Fibroblast of skin of right quadriceps (primary cell): ENCODE results near the gene STARD8.
"Not testable (repeated sequence)": the region's sequence is repeated elsewhere in the genome, so short reads cannot be mapped to it uniquely, and the experiment has no call there.

Experiments
- DNase-seq: peaks from one replicate; pipeline ENCODE4 v3.0.0-alpha.2; 2013

STARD8 gene

DNA sequence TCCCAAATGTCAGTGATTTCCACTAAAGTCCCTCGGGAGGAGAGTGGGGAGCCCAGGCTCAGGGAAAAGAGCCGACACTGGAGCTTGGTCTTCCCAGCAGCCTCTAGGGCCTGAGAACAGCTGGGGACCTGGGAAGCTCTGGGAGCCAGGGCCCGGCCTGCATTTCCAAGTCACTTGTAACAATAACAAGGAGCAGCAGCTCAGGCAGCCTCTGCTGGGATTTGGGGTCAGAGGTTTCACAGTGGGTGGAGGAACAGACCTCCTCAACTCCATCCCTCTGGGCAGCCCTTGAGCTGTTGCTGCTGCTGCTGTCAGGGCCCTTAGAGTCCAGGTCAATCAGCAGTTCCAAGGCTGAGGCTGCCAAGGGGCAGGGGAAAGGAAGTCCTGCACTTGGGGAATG, 11.1 kb downstream of the STARD8 start:
- no peak for DNase-seq

DNA sequence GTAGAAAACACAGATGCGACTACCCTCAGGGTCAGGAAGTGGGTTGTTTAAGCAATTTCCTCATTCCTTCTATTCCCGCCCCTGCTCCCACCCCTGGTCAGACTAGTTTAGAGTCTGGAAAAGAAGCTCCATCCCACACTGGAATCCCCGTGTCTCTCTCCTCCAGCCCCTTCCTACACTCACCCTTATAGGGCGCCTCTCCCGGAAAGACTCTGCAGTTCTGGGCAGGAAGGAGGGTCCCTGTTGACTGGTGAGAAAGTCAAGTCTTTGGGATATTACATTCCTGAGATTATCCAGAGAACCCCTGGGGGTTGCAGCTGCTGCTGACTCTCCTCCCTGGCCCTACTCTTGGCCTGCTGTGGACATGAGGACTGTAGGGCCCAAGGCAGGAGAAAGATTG, 11.9 kb downstream of the STARD8 start:
- peak; percentile 37 for DNase-seq

DNA sequence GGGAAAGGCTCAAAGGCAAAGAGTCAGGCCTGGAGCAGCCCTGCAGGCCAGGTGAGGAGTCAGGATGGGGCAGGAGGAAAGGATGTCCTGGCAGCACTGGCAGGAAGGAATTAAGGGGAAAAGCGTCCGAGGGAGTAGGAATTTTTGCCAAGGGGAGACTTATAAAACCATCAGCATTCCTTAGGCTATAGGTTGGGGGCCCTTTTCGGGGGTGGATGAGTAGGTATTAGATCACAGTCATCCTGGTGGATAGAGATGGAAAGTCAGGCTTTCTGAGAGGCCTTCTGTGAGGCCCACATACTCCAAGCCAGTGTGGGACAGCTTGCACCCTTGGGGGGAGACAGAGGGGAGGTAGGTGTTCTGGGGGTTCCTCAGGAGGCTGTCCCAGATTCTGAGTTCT, 12.3 kb downstream of the STARD8 start:
- DNase-seq: peak; percentile 39

DNA sequence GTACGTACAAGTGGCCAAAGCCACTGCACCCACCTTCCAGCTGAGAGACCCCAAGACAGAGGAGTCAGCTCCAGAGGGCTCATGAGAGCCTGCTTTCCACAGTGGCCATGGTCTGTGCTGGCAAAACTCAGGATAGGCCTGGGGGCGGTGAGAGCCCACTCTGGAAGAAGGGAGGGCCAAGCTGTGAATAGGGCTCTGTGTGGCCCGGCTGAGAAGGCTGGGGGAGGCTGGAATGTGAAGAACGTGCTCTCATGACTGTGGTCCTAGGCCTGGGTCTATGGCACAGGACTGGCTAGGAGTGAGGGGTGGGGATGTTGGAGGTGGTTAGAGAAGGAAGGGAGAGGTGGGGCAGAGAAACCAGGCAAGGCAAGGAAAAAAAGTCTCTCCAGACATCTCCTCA, 13.3 kb downstream of the STARD8 start:
- no peak for DNase-seq

DNA sequence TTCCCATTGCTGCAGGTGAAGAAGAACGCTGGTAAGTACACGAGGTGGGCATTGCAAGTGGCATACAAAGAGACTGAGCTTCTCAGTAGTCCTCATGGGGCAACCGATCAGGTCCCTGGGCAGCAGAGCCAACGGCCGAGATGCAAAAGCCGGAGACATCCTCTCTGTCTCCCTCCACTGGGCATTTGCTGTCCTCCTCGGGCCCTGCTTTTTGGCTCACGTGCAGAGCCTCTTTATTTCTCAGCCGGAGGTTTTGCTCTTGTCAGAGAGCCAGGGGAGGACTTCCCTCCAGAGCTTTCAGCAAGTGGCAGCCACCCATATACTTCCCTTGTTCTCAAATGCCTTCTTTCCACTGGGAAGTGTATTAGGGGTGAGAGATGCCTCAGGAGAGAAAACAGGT, 18.0 kb downstream of the STARD8 start:
- DNase-seq: no peak

DNA sequence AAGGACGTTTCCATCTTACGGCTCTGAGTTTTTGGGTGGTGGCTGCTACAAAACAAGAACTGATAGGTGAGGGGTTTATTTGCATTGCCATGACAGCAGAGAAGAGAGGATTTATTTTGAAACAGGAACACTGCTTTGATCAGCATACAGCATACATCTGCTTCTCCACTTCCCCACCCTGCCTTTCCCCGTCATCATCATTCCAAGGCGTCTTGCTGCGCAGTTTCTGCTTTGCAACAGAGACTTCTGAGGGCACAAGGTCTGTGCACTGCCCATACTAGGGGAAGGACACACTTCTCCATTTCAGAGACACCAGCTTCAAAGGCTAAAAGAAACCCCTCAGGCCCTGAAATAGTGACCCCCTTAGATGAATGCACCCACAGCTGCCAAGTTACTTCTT, 19.1 kb downstream of the STARD8 start:
- no peak for DNase-seq

DNA sequence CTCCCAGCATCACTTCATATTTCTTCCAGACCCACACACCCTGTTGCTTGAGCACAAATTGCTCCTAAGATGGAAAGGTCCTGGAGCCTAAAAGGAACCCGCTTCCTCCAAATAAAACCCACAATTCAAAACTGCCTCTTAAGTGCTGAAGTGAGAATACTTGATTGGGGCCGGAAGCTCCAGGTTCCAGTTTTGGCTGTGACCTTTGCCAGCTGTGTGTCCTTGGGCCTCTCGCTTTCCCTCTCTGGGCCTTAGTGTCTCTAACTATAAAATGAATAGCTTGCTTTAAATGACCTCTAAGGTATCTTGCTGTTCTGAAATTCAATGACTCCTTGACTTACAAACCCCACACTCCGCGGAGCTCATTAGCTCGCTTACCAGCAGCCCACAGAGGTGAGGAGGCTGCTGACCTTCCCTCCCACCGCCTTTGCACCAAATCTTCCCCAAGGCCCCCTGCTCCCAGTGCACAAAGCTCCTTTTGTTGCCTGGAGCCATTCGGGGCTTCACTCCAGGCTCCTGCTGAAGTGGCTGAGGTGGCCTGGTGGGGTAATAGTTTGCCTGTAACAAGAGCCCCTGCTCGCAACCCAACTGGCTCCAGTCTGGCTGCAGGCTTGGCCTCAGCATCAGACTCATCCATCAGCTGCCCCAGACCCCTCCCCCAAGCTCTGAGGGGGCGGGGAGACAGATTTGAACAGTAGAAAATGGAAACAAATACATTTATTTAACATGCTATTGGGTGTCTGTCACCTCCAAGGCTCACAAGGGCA, 21.8 kb downstream of the STARD8 start:
- DNase-seq: peak; percentile 70

DNA sequence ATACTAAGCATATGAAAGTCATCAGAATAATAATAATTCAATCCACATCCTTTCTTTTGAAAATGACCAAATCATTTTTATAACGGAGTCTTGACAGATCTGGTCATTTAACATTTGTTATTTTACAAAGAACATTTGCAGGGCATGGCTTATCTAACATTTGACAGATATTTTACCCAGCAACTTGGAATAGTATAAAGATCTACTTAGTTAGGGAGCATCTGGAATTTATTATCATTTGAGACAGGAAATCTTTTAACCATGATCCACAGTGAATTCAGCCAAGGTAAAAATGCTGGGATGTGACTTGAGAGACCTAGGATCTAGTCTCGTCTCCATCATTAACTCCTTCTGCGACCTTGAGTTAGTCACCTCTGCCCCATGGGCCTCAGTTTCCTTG, 22.4 kb downstream of the STARD8 start:
- DNase-seq: peak; percentile 60

DNA sequence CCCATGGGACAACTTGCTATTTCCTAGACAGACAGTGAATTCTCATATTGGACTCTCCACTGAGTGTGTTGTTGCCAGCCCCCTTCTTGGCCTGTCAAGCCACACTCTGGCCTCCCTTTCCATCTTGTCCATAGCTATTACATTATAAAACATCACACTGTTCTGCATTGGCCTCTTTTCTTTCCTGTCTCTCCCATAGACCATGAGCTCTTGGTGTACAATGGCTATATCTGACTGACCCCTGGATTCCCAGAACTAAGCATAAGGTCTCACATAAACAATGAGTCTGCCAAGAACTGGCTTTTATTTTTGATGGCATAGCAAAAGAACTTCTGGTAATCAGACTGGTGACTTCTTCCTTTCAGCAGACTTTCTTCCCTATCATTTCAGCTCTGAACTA, 23.8 kb downstream of the STARD8 start:
- DNase-seq: no peak

DNA sequence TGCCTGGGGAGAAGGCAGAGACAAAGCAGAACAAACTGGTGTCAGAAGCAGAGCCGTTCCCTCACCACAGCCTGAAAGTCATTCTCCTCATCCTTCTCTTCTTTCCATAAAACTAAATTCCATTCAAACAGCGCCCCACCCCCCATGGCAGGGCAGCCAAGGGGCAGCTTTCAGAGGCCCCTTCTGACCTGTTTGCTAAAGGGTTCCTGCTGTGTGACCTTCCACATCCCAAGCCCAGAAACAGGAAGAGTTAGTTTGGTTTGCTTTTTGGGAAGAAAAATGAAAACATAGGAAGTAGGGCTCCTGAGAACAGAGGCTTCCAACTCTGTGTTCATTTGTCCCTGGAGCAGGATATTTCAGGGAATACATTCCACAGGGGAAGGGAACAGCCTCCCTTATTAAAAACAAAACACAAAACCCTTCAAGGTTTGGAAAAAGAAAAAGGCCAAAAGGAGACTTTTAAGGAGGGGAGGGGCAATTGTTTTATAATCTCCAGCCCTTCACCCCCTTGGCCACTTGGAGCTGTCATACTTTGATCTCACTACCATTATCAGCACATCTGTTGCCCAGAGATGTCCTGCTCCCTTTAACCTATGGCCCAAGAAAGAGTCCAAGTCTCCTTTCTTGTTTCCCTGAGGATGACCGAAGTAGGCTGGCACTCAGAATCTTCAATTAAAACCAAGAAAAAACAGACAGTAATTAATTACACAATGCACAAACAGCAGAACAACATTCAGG, 25.3 kb downstream of the STARD8 start:
- DNase-seq: no peak

DNA sequence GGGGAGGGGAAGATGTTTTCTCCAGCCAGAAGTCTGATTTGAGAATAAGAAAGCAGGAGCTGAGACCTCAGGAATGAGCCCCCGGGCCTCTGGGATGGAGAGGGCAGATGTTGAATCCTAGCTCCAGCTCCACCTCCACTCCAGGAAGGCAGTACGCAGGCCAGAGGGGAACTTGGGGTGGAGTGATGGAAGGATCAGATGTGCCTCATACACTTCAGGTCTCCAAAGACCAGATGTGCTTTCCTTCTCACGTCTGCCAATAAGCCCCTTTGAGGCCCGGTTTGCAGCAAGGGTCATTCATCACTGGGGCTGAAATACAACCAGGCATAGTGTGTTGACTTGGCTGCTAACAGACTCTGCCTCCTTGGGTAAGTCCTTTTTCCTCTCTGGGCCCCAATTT, 28.1 kb downstream of the STARD8 start:
- no peak for DNase-seq

DNA sequence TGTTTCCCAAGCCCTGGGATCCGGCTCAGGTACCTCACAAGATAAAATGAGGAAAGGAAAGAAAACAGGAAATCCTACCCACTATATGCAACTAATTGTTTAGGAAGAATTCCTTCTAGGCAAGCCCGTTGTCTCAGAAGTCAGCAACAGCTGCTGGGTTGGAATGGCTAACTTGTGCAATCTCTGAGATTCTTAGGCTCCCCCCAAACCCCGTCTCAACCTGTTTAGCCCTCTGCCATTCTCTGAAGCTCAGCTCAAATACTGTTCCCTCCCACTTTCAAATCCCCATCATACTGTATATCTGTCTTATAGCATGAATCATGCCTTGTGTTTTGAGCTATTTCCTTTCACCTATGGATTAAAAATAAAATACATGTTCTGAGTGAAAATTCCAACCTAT, 28.9 kb downstream of the STARD8 start:
- peak; percentile 28 for DNase-seq

DNA sequence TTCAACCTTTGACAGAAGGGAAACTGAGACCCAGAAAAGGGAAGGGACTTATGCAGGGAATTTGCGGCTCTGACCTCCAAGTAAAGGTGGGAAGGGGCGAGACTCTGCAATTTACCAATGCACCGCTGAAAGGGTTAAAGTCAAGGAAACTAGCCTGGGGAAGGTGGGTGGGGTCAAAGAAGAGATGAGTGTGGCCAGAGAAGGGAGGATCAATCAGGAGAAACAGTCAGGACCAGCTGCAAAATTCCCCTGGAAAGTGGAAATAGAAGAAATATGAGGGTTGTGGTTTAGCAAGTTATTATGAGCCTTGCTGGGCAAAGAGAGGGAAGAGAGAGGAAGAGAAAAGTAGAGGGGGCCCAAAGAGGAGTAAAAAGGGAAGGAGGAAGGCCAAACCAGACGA, 30.5 kb downstream of the STARD8 start:
- DNase-seq: no peak

DNA sequence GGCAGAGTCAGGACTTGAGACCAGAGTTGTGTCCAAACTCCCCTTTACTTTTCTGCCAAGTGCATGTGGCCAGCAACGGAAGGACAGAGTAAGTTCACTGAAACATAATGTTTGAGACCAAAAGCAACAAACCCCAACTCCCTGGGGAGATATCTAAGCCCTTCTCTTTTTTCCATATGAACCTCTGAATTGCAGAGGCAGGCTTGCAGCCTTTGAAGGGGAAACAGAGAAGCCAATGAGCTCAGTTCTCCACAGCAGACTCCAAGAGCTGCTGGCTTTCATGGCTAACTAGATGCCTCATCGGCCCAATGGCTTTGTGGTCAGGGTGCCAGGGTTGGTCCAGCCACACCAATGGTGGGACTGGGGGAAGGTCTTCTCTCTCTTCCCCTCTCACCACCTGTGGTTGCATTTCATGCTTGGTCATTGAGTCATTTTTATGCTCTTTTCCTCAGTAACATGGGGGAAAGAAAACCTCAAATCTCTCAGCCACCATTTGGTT, 34.0 kb downstream of the STARD8 start:
- DNase-seq: peak; percentile 78

DNA sequence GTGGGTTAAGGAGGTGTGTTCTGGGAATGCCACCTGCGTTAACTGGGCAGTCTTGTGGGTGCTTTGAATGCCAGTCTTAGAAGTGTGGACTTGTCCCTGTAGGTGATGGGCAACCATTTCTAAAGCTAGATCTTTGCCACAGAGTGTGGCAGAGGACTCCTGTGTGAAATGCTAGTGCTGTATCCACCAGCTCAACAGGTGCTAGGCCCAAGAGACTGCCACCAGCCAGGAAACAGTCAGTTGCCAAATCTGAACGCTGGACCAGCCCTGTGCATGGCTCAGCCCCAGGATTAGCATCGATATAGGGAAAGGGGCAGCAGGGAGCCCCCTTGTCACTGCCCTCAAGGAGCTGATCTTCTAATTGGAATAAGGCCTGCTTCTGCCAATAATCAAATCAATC, 35.3 kb downstream of the STARD8 start:
- no peak for DNase-seq

DNA sequence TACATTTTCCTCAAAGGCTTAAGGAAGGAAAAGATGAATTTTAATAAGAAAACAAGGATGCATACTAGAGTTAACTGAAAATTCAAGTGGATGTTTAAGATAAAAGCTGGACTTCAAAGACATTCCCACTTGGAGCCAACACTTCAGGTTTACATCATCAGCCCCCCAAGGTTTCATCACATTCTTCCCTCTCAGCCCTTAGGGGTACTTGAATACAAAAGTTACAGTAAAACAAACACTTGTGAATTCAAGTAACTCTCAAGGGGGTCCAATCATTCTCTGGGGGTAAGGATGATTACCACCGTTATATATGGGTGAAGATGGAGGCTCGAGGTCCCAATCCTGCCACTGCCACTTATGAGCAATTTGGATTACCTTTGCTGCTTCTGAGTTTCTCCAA, 36.1 kb downstream of the STARD8 start:
- no peak for DNase-seq

DNA sequence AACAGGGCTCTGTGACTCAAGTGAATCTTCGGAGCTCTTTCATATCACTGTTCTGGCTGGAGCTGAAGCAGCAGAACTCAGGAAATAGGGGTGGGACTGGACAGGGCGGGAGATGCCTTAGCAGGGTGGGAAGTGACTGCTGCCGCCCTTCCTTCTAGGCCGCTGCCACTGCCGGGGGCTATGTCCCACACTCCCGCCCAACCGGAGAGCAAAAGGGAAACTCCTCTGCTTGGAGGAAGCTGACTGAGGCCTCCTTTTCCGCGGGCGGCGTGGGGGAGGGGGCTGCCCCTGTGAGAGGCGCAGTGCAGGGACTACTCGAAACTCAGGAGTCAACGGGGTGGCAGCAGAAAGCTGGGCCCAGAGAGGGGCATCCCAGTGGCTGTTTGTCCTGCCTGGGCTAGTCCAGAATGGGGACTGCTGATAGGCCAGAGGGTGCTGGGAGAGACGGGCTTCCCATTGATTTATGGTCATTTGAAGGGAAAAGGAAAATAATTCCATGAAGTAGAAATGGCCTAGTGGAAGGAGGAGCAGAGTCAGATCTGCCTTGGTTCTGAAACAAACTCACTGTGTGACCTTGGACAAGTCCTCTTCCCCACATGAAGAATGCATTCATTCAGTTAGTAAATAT, 36.9 kb downstream of the STARD8 start:
- DNase-seq: peak; percentile 19

DNA sequence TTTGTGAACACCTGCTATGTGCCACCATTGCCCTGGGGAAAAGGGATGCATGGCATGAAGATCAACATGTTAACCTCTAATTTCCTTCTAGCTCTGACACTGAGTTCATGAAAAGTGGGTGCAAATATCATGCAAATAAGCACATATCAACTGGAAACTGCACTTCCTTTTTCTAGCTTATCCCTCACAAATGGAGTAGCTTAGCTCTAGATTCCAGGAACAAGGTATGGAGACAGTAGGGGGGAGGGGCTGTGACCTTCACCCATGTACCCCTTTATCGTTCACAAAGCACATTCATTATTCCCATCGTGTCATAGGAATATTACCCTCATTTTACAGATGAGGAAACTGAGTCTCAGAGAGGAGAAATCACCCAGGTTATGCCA, 37.4 kb downstream of the STARD8 start:
- no peak for DNase-seq

DNA sequence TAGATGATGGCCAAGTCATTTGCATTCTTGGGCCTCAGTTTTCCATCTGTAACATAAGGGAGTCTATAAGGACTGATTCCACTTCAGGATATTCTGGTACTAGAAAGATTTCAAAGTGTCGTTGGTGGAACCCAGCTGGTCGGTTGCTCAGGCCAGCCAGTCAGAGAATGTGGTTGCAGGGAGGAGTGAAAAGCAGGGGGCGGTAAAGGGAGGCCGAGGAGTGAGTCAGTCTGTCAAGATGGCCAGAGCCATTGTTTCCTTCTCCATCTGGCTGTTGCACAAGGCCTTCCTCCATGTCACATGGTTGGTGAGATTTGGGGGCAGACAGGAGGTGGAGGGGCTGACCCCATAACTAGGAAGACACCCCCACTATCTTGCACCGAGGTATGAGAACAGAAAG, 38.2 kb downstream of the STARD8 start:
- DNase-seq: peak; percentile 30

DNA sequence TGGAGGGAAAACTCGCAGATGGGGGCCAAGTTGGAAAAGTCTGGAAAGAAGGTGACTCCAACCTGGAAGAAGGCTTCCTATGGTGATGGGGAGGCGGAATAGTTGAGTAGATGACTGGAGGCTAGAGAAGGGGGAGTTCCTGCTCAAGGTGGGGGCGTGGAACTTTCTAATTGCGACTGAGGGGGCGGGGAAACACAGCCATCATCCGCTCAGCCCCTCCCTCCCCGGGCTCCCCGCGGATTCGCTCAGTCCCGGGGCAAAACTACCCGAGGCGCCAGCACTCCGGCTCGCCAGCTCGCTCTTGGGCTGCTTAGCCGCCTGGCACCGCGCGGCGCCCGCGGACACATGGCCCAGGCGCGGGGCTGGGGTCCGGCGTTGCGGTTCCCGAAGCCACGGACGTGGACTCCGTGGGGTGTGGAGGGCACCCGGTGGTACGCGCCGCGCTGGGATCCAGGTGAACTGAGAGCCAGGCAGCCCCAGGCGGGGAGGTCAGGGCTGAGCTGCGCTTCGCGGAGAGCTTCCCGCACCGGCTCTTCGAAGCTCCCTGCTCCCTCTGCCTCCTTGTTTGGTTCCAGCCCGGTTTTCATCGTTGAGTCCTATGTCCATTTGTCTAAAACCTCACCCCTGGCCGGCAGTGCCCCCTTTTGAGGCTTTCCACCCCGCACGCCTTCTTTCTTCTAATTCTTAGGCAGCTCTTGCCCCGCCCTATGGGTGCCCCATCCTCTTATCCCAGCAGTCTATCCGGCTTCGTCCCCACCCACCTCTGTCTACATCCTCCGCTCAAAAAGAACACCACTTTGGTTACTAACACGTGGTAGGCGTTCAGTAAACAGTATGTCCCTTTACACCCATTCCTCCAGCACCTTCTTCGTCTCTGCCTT, 38.9 kb downstream of the STARD8 start:
- DNase-seq: peak; percentile 22

DNA sequence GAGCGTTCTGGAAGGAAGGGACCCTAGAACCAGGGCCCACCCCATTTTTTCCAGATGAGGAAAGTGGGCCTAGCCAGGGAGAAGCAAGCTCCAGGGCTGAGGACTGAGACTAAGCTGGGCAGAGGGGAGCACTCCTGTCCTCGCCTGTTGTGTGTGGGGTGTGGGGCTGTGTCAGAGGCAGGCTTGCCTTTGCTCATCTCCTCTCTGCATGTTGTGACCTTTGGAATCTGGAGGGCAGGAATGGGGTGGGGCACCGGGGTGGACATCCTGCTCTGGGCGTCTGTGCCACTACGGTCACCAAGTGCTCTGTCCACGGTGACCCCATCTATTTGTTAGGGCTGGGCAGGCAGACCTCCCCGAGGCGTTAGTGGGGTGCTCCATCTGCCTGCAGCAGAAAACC, 41.5 kb downstream of the STARD8 start:
- DNase-seq: not testable (repeated sequence)

DNA sequence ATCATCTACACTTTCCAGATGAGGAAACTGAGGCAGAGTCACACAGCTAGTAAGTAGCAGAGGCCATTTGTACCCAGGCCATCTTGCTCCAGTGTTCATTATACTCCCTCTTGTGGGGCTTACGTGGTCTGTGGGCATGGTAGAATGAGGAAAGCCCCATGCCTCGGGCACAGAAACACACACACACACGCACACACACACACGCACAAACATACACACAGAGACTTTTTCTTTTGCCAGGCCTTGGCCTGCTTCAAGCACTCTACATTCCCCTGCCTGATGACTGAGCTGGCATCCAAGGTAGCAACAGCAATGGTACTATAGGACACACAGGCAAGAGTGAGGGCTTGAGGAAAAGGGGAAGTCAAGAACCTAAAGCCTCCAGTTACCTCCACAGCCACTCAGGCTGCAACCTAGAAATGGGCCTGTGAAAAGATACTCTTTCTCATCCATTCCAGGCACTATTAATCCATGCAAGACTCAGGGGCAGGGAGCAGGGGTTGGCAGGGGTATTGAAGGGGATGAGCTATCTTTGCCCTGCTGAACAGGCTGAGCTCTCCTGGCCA, 43.6 kb downstream of the STARD8 start:
- DNase-seq: no peak

DNA sequence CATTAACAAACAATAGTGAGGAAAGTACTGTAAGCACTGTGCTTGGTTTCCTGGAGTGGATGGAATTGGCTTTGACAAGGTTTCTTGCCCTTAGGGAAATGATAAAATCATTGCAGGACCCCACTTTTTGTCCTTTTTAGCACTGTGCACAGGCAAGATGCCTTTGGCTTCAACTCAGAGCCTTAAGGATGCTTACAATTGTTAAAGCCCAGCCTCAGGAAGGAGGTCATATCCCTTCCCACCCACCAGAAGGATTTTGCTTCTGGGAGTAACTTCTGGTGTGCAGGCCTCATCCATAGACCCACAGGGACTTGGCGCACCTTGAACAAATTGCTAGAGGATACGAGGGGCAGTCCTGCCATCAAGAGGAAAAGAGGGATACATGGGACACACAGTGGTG, 44.5 kb downstream of the STARD8 start:
- no peak for DNase-seq
